SU-DHL-6 (cell line): ENCODE data around the gene MYLK2.

Experiments
- H2AFZ ChIP-seq: fragments of 200-600 bp; sonication (generic); 2 replicates; pipeline ENCODE4 v1.6.1; 2014; ENCODE audit warnings: low read depth, mild to moderate bottlenecking, moderate library complexity, mixed read lengths, antibody characterized with exemption, low read length; ENCODE audit not compliant: severe bottlenecking
- H3F3A ChIP-seq: fragments of 200-600 bp; shearing (Covaris generic); 2 replicates; pipeline ENCODE4 v1.6.0; 2016; ENCODE audit warnings: antibody characterized with exemption, mild to moderate bottlenecking; ENCODE audit not compliant: insufficient read depth
- H3K27ac ChIP-seq: fragments of 200-600 bp; sonication (generic); 2 replicates; pipeline ENCODE4 v1.5.1; 2016; ENCODE audit warnings: low read depth, mild to moderate bottlenecking, low read length, moderate library complexity, mixed read lengths
- H3K27me3 ChIP-seq: fragments of 200-600 bp; sonication (generic), shearing (Covaris generic); 2 replicates; pipeline ENCODE4 v1.6.0; 2014; ENCODE audit warnings: mild to moderate bottlenecking, low read length
- H3K36me3 ChIP-seq: fragments of 200-600 bp; sonication (generic); 2 replicates; pipeline ENCODE4 v1.6.1; 2014; ENCODE audit warnings: mild to moderate bottlenecking, low read length, mixed read lengths
- H3K4me2 ChIP-seq: fragments of 300-600, 200-600 bp; shearing (Covaris generic), sonication (generic); 2 replicates; pipeline ENCODE4 v1.6.0; 2014; ENCODE audit warnings: low read length, low read depth, mild to moderate bottlenecking; ENCODE audit not compliant: poor library complexity, severe bottlenecking
- H3K4me3 ChIP-seq: fragments of 200-600 bp; sonication (generic); 2 replicates; pipeline ENCODE4 v1.5.1; 2014; ENCODE audit warnings: antibody characterized with exemption, low read length, mild to moderate bottlenecking, mixed read lengths; ENCODE audit not compliant: insufficient read depth, poor library complexity, severe bottlenecking
- H3K79me2 ChIP-seq: fragments of 200-600 bp; sonication (generic); 2 replicates; pipeline ENCODE4 v1.6.1; 2014; ENCODE audit warnings: mild to moderate bottlenecking, low read length, moderate library complexity; ENCODE audit not compliant: insufficient read depth
- H3K9ac ChIP-seq: fragments of 200-600 bp; sonication (generic); 2 replicates; pipeline ENCODE4 v1.7.0; 2014; ENCODE audit warnings: mild to moderate bottlenecking, low read length
- H3K9me2 ChIP-seq: fragments of 200-600 bp; sonication (generic); replicated peaks from 2 replicates; pipeline ENCODE4 v1.6.1; 2014; ENCODE audit warnings: low read length; ENCODE audit not compliant: insufficient read depth
- H3K9me3 ChIP-seq: fragments of 200-600 bp; sonication (generic); 2 replicates; pipeline ENCODE4 v1.6.1; 2014; ENCODE audit warnings: low read length, mixed read lengths; ENCODE audit not compliant: insufficient read depth
- H4K20me1 ChIP-seq: fragments of 200-600 bp; sonication (generic); 2 replicates; pipeline ENCODE4 v1.6.1; 2014; ENCODE audit warnings: low read depth, mild to moderate bottlenecking, antibody characterized with exemption, low read length, moderate library complexity, mixed read lengths
- CTCF ChIP-seq: fragments of 200-600 bp; sonication (generic); IDR thresholded peaks from one replicate; pipeline ENCODE4 v1.5.1; 2017; ENCODE audit warnings: antibody characterized with exemption, mild to moderate bottlenecking, low read length, moderate library complexity; ENCODE audit not compliant: insufficient read depth, poor library complexity, severe bottlenecking
- EZH2phosphoT487 ChIP-seq: fragments of 200-600 bp; sonication (generic), shearing (Covaris generic); conservative IDR thresholded peaks from 2 replicates; pipeline ENCODE4 v1.6.1; 2018; ENCODE audit warnings: mild to moderate bottlenecking, antibody characterized with exemption, low read length, moderate library complexity, mixed read lengths

MYLK2 gene

GRCh38 chr20:31859998-31860380 lies 40.8 kb downstream of the MYLK2 start:
- Histone ChIP-seq H3F3A (no peaks in the 10 kb centered on the region), H3K4me2 (no peak overlapping the region), H3K79me2 (no peaks in the 10 kb centered on the region), H3K9me2 (no peaks in the 10 kb centered on the region), H3K4me3 (no peak overlapping the region), H3K27ac (no peak overlapping the region), H3K27me3 (no peaks in the 10 kb centered on the region), H3K36me3 (no peaks in the 10 kb centered on the region), H3K9me3 (no peaks in the 10 kb centered on the region), H3K9ac (no peak overlapping the region), H4K20me1 (no peaks in the 10 kb centered on the region), H2AFZ (no peak overlapping the region)
- TF ChIP-seq CTCF (no peak), EZH2phosphoT487 (no peak)

- Histone ChIP-seq H4K20me1 (no peaks in the 10 kb centered on the region), H3K9me2 (no peaks in the 10 kb centered on the region), H2AFZ (peak overlapping the region; percentile 95), H3K4me3 (peak overlapping the region; percentile 59), H3K4me2 (peak overlapping the region; percentile 87), H3K27ac (no peak overlapping the region), H3K36me3 (no peaks in the 10 kb centered on the region), H3F3A (no peaks in the 10 kb centered on the region), H3K27me3 (no peaks in the 10 kb centered on the region), H3K9ac (peak overlapping the region; percentile 66), H3K9me3 (no peaks in the 10 kb centered on the region), H3K79me2 (no peaks in the 10 kb centered on the region)
- no peak for TF ChIP-seq CTCF
- TF ChIP-seq EZH2phosphoT487: no peak
These were observed 41.4 kb downstream of the MYLK2 start for GRCh38 chr20:31860390-31861134.

GRCh38 chr20:31861135-31861384 lies 41.9 kb downstream of the MYLK2 start:
- Histone ChIP-seq H3F3A (no peaks in the 10 kb centered on the region), H3K4me3 (peak overlapping the region; percentile 59), H3K9me3 (no peaks in the 10 kb centered on the region), H3K4me2 (peak overlapping the region; percentile 87), H3K27me3 (no peaks in the 10 kb centered on the region), H3K27ac (no peak overlapping the region), H3K9ac (peak overlapping the region; percentile 66), H3K79me2 (no peaks in the 10 kb centered on the region), H3K9me2 (no peaks in the 10 kb centered on the region), H4K20me1 (no peaks in the 10 kb centered on the region), H2AFZ (peak overlapping the region; percentile 95), H3K36me3 (no peaks in the 10 kb centered on the region)
- no peak for TF ChIP-seq CTCF
- TF ChIP-seq EZH2phosphoT487: no peak
